Gastroesophageal sphincter (tissue), 3 donors: ENCODE measurements around the gene SLC8A1.

Experiments
- POLR2A ChIP-seq, 2 donors: fragments of 450-650 bp; IDR thresholded peaks; one replicate each; pipeline ENCODE4 v1.6.1; 2017; ENCODE audit warnings: antibody characterized with exemption in 2 of 2, mild to moderate bottlenecking in 2 of 2, moderate library complexity in 1 of 2
- TF ChIP-seq, protein P1 (sequence below), 4 experiments: fragments of 200-600 bp in 2 of 4; fragments of 450-650 bp in 2 of 4; sonication (generic) in 1 of 4; IDR thresholded peaks; one replicate each; pipeline ENCODE4 v1.5.1; 2017 to 2019; ENCODE audit warnings: antibody characterized with exemption in 4 of 4, mild to moderate bottlenecking in 2 of 4, moderate library complexity in 2 of 4

- TF ChIP-seq, protein P1, sequence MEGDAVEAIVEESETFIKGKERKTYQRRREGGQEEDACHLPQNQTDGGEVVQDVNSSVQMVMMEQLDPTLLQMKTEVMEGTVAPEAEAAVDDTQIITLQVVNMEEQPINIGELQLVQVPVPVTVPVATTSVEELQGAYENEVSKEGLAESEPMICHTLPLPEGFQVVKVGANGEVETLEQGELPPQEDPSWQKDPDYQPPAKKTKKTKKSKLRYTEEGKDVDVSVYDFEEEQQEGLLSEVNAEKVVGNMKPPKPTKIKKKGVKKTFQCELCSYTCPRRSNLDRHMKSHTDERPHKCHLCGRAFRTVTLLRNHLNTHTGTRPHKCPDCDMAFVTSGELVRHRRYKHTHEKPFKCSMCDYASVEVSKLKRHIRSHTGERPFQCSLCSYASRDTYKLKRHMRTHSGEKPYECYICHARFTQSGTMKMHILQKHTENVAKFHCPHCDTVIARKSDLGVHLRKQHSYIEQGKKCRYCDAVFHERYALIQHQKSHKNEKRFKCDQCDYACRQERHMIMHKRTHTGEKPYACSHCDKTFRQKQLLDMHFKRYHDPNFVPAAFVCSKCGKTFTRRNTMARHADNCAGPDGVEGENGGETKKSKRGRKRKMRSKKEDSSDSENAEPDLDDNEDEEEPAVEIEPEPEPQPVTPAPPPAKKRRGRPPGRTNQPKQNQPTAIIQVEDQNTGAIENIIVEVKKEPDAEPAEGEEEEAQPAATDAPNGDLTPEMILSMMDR (IDR thresholded peaks at IDR 0.05): no peak
- no peak for TF ChIP-seq POLR2A (IDR thresholded peaks at IDR 0.05)
These were observed 303.6 kb downstream of the SLC8A1 start for GRCh38 chr2:40148334-40148733.
